GM23338 (cell line): ENCODE measurements around the gene MTREX. TPM values are rescaled to one million over a fixed set of nuclear protein-coding genes. Genes with fewer than 3 reads are reported as not detected.
"Not testable (repeated sequence)": the region's sequence is repeated elsewhere in the genome, so short reads cannot be mapped to it uniquely, and the experiment has no call there.

Source experiments
- ATAC-seq: fragments of 200-7000 bp; cut with Tn5 transposase; 3 replicates; pipeline ENCODE4 v1.9.1; 2020
- DNase-seq: peaks from one replicate; pipeline ENCODE4 v3.0.0-alpha.2; 2015; ENCODE audit warnings: low spot score
- H2AFZ ChIP-seq: fragments of 200-600 bp; sonication (generic); 2 replicates; pipeline ENCODE4 v1.8.0; 2016; ENCODE audit warnings: antibody characterized with exemption, mild to moderate bottlenecking, moderate library complexity
- H3F3A ChIP-seq: fragments of 200-600 bp; sonication (generic); replicated peaks from 2 replicates; pipeline ENCODE4 v1.8.0; 2017; ENCODE audit warnings: antibody characterized with exemption, mixed run types, low read depth
- H3K27ac ChIP-seq: fragments of 200-600 bp; sonication (generic); 2 replicates; pipeline ENCODE4 v1.6.1; 2016; ENCODE audit warnings: low read depth
- H3K27me3 ChIP-seq: fragments of 200-600 bp; sonication (generic); 2 replicates; pipeline ENCODE4 v1.8.0; 2016; ENCODE audit warnings: mild to moderate bottlenecking, mixed run types, moderate library complexity; ENCODE audit not compliant: insufficient read depth
- H3K36me3 ChIP-seq: fragments of 200-600 bp; sonication (generic); 2 replicates; pipeline ENCODE4 v1.8.0; 2016; ENCODE audit warnings: mild to moderate bottlenecking; ENCODE audit not compliant: insufficient read depth
- H3K4me1 ChIP-seq: fragments of 200-600 bp; sonication (generic); 2 replicates; pipeline ENCODE4 v1.8.0; 2016; ENCODE audit warnings: mild to moderate bottlenecking, moderate library complexity; ENCODE audit not compliant: insufficient read depth
- H3K4me2 ChIP-seq: fragments of 200-600 bp; sonication (generic); 2 replicates; pipeline ENCODE4 v1.7.1; 2017; ENCODE audit warnings: mixed run types
- H3K4me3 ChIP-seq: fragments of 200-600 bp; sonication (generic); 2 replicates; pipeline ENCODE4 v1.6.1; 2016; ENCODE audit warnings: mixed run types
- H3K79me2 ChIP-seq: fragments of 200-600 bp; sonication (generic); replicated peaks from 2 replicates; pipeline ENCODE4 v1.8.0; 2017; ENCODE audit warnings: mild to moderate bottlenecking; ENCODE audit not compliant: insufficient read depth
- H3K9me2 ChIP-seq: fragments of 200-600 bp; sonication (generic); 2 replicates; pipeline ENCODE4 v1.8.0; 2017; ENCODE audit not compliant: insufficient read depth
- H4K20me1 ChIP-seq: fragments of 200-600 bp; sonication (generic); replicated peaks from 2 replicates; pipeline ENCODE4 v1.8.0; 2017; ENCODE audit warnings: mild to moderate bottlenecking; ENCODE audit not compliant: insufficient read depth
- H3K27ac Mint-ChIP-seq: 2 replicates; pipeline ENCODE4 v1.8.0; 2020; ENCODE audit warnings: inconsistent platforms, mild to moderate bottlenecking, moderate library complexity, mixed read lengths
- H3K27me3 Mint-ChIP-seq: 3 replicates; pipeline ENCODE4 v1.8.0; 2022; ENCODE audit warnings: low read depth, mild to moderate bottlenecking, moderate library complexity, mixed read lengths, inconsistent platforms; ENCODE audit not compliant: insufficient read depth, poor library complexity
- H3K36me3 Mint-ChIP-seq: 3 replicates; pipeline ENCODE4 v1.8.0; 2021; ENCODE audit warnings: low read depth, mild to moderate bottlenecking, inconsistent platforms, moderate library complexity, mixed read lengths
- H3K4me1 Mint-ChIP-seq: 3 replicates; pipeline ENCODE4 v1.8.0; 2020; ENCODE audit warnings: mild to moderate bottlenecking, inconsistent platforms, mixed read lengths
- H3K4me3 Mint-ChIP-seq: 3 replicates; pipeline ENCODE4 v1.8.0; 2021; ENCODE audit warnings: moderate library complexity, mild to moderate bottlenecking, inconsistent platforms, mixed read lengths
- H3K9me3 Mint-ChIP-seq: 3 replicates; pipeline ENCODE4 v1.8.0; 2020; ENCODE audit warnings: moderate library complexity, mild to moderate bottlenecking, inconsistent platforms, mixed read lengths
- EZH2phosphoT487 ChIP-seq: fragments of 200-600 bp; sonication (generic); IDR thresholded peaks from one replicate; pipeline ENCODE4 v1.8.1; 2018; ENCODE audit warnings: antibody characterized with exemption; ENCODE audit not compliant: unreplicated experiment
- JUNB ChIP-seq: IDR thresholded peaks from one replicate; pipeline ENCODE4 v1.6.1; 2016; ENCODE audit warnings: antibody characterized with exemption; ENCODE audit not compliant: unreplicated experiment
- NANOG ChIP-seq: IDR thresholded peaks from 2 replicates; pipeline ENCODE4 v1.6.1; 2016; ENCODE audit warnings: antibody characterized with exemption, borderline replicate concordance
- ZNF462 ChIP-seq: fragments of 250-450 bp; sonication (Bioruptor Pico); IDR thresholded peaks from 2 replicates; pipeline ENCODE4 v1.5.0; 2020; ENCODE audit warnings: mild to moderate bottlenecking, moderate library complexity
- polyA plus RNA-seq: library from polyadenylated mRNA; unstranded; fragments of >200 nt; fragmentation: Nextera tagmentation; extraction: Ambion mirVana; gene quantifications from 2 replicates; pipeline ENCODE4 v1.2.1, GENCODE V29; 2016
- total RNA-seq: library from RNA; depleted of rRNA; stranded (reverse); fragments of >200 nt; shearing (Covaris generic); gene quantifications from 2 replicates; pipeline ENCODE4 v1.2.3, GENCODE V29; 2014
- TF ChIP-seq, protein P1 (sequence below): IDR thresholded peaks from one replicate; pipeline ENCODE4 v1.6.1; 2018; ENCODE audit warnings: antibody characterized with exemption; ENCODE audit not compliant: unreplicated experiment

Gene MTREX
- total and polyA plus RNA-seq, 2 experiments from 2014 or later, result 47.5 to 94.9 TPM

DNA sequence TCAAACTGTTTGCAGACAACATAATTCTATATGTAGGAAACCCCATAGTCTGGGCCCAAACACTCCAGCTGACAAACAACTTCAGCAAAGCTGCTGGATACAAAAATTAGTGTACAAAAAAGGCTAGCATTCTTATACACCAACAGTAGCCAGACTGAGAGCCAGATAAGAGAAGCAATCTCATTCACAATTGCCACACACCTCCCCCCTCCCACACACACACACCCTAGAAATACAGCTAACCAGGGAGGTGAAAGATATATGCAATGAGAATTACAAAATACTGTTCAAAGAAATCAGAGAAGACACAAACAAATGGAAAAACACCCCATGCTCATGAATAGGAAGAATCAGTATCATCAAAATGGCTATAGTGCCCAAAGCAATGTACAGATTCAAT is 9.0 kb downstream of the MTREX start (continued):
- TF ChIP-seq ZNF462 (CRISPR knock-in tag) (no peak), EZH2phosphoT487 (no peak)

DNA sequence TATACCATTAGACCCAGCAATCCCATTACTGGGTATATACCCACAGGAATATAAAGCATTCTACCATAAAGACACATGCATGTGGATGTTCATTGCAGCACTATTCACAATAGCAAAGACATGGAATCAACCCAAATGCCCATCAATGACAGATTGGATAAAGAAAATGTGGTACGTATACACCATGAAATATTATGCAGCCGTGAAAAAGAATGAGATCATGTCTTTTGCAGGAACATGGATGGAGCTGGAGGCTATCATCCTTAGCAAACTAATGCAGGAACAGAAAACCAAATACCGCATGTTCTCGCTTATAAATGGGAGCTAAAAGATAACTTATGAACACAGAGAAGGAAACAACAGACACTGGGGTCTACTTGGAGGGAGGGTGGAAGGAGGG is 10.4 kb downstream of the MTREX start:
- not testable (repeated sequence) for H3K27ac ChIP-seq, H3K9me3 Mint-ChIP-seq
- peaks cover 14% of the 10 kb centered on the region for H4K20me1 ChIP-seq

DNA sequence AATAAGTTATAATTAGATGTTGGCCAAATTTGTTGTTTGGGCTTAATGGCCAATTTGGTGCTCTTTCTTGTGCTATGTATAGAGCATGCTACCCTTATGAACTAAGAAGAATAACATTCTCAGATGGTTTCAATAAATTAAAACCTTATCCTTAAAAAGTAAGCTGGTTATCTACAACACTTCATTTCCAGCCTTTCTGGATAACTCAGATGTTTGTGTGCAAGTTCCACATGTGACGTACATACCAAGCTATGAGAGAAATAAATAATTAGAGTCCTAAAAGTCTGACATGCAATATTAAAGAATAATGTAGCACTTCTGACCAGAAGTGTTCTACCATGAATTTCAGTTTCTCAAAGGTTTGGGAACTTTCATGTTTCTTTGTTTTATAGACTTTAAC is 11.7 kb downstream of the MTREX start:
- H3K4me3 Mint-ChIP-seq, result no peak overlapping the region
- no peak for ATAC-seq
- peaks cover 5% of the 10 kb centered on the region; the same call in 2 of the 3 replicates for H3K4me1 Mint-ChIP-seq
- H3K4me3 ChIP-seq, result no peak overlapping the region
- H3K27ac Mint-ChIP-seq, result no peak overlapping the region
- peaks cover 38% of the 10 kb centered on the region for H3K36me3 Mint-ChIP-seq
- H3F3A ChIP-seq, result no peaks in the 10 kb centered on the region
- H3K79me2 ChIP-seq, result peaks cover 90% of the 10 kb centered on the region
- no peak overlapping the region for H3K4me2 ChIP-seq
- H4K20me1 ChIP-seq, result peaks cover 13% of the 10 kb centered on the region
- no peaks in the 10 kb centered on the region for H3K27me3 ChIP-seq
- H3K27ac ChIP-seq, result no peak overlapping the region
- H2AFZ ChIP-seq, result no peak overlapping the region
- H3K9me2 ChIP-seq, result no peaks in the 10 kb centered on the region
- DNase-seq, result no peak
- H3K36me3 ChIP-seq, result no peaks in the 10 kb centered on the region
- H3K27me3 Mint-ChIP-seq, result no peaks in the 10 kb centered on the region
- no peaks in the 10 kb centered on the region for H3K9me3 Mint-ChIP-seq
- 0 out of 2 replicates have a peak, but pooled peaks cover under 1% of the 10 kb centered on the region for H3K4me1 ChIP-seq
- TF ChIP-seq NANOG (no peak), JUNB (no peak)
- TF ChIP-seq, protein P1, sequence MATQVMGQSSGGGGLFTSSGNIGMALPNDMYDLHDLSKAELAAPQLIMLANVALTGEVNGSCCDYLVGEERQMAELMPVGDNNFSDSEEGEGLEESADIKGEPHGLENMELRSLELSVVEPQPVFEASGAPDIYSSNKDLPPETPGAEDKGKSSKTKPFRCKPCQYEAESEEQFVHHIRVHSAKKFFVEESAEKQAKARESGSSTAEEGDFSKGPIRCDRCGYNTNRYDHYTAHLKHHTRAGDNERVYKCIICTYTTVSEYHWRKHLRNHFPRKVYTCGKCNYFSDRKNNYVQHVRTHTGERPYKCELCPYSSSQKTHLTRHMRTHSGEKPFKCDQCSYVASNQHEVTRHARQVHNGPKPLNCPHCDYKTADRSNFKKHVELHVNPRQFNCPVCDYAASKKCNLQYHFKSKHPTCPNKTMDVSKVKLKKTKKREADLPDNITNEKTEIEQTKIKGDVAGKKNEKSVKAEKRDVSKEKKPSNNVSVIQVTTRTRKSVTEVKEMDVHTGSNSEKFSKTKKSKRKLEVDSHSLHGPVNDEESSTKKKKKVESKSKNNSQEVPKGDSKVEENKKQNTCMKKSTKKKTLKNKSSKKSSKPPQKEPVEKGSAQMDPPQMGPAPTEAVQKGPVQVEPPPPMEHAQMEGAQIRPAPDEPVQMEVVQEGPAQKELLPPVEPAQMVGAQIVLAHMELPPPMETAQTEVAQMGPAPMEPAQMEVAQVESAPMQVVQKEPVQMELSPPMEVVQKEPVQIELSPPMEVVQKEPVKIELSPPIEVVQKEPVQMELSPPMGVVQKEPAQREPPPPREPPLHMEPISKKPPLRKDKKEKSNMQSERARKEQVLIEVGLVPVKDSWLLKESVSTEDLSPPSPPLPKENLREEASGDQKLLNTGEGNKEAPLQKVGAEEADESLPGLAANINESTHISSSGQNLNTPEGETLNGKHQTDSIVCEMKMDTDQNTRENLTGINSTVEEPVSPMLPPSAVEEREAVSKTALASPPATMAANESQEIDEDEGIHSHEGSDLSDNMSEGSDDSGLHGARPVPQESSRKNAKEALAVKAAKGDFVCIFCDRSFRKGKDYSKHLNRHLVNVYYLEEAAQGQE, result no peak

More for the DNA sequence above, 10.4 kb downstream of the MTREX start:
- not testable (repeated sequence) for H2AFZ ChIP-seq, H3K27me3 ChIP-seq, H3K4me2 ChIP-seq, H3K9me2 ChIP-seq, ATAC-seq, H3K27me3 Mint-ChIP-seq, H3K27ac Mint-ChIP-seq, H3K4me3 Mint-ChIP-seq, DNase-seq, H3K4me3 ChIP-seq, H3F3A ChIP-seq, H3K36me3 ChIP-seq
- peaks cover 11% of the 10 kb centered on the region; the same call in 1 of the 2 replicates for H3K4me1 ChIP-seq
- Mint-ChIP-seq H3K4me1 (peaks cover 12% of the 10 kb centered on the region), H3K36me3 (peaks cover 35% of the 10 kb centered on the region)
- peaks cover 98% of the 10 kb centered on the region for H3K79me2 ChIP-seq
